Right ventricle myocardium superior (tissue), 1 donor: ENCODE data around the gene DHRS1. TPM values are rescaled to one million over a fixed set of nuclear protein-coding genes. Genes with fewer than 3 reads are reported as not detected.
A peak's percentile ranks its signal among the peaks of the same experiment; 100 is the strongest.

Experiments
- ATAC-seq: fragments of 200-7000 bp; cut with Tn5 transposase; one replicate; pipeline ENCODE4 v1.9.1; 2020; ENCODE audit warnings: mild to moderate bottlenecking; ENCODE audit not compliant: poor library complexity
- DNase-seq: peaks from one replicate; pipeline ENCODE4 v3.0.0-alpha.2; 2020
- intact Hi-C: fragments of 100-400 bp; cut with DNase I; formaldehyde crosslinking; loops from one replicate; pipeline ENCODE4 v1.11.2; 2022
- total RNA-seq: library from RNA; stranded (reverse); fragmentation: NEBNext Ultra II Directional; extraction: Animal tissue kit (Norgen Biotek cat#: 25700); gene quantifications from one replicate; pipeline ENCODE4 v1.2.1, GENCODE V29; 2021
- donor health status: DM: no; HTN: yes; CAD: no; lungs with severe emphysema.

DHRS1 gene
- total RNA-seq, 1 donor from 2014 or later: 5.2 TPM

- DNase-seq: no peak
- intact Hi-C loops: no loop called here
- no peak for ATAC-seq
Observed at GRCh38 chr14:24273422-24273998, 26.1 kb downstream of the DHRS1 start.

GRCh38 chr14:24272467-24272866 lies 27.1 kb downstream of the DHRS1 start:
- DNase-seq (no peak), ATAC-seq (no peak)
- intact Hi-C loops: no loop called here

GRCh38 chr14:24271834-24272263 lies 27.7 kb downstream of the DHRS1 start:
- ATAC-seq: no peak
- intact Hi-C loops: no loop called here
- DNase-seq: no peak

GRCh38 chr14:24271134-24271833 lies 28.3 kb downstream of the DHRS1 start, which contains the start of gene RABGGTA:
Gene RABGGTA (minus strand): TSS chr14:24271597. CDS start chr14:24271115, 482 bp downstream.
- intact Hi-C loops: no loop called here
- ATAC-seq: peak; percentile 97
- DNase-seq: peak; percentile 93

- intact Hi-C loops: no loop called here
- peak; percentile 14 for ATAC-seq
- DNase-seq: no peak
Observed at GRCh38 chr14:24270537-24271133, 28.9 kb downstream of the DHRS1 start.

- DNase-seq: no peak
- intact Hi-C loops: no loop called here
- no peak for ATAC-seq
Observed at GRCh38 chr14:24269910-24270536, 29.6 kb downstream of the DHRS1 start.

- intact Hi-C loops: no loop called here
- DNase-seq (no peak), ATAC-seq (no peak)
Observed at GRCh38 chr14:24269368-24269767, 30.2 kb downstream of the DHRS1 start.

- no peak for ATAC-seq
- intact Hi-C loops: no loop called here
- no peak for DNase-seq
Observed at GRCh38 chr14:24268225-24268624, 31.4 kb downstream of the DHRS1 start.

- no peak for DNase-seq
- no peak for ATAC-seq
- intact Hi-C loops: no loop called here
Observed at GRCh38 chr14:24267516-24267915, 32.1 kb downstream of the DHRS1 start.

GRCh38 chr14:24266344-24267244 lies 33.0 kb downstream of the DHRS1 start:
- DNase-seq (no peak), ATAC-seq (no peak)
- intact Hi-C loops: no loop called here

- ATAC-seq: no peak
- no peak for DNase-seq
- intact Hi-C loops: no loop called here
Observed at GRCh38 chr14:24264298-24264697, 35.3 kb downstream of the DHRS1 start.

- intact Hi-C loops: no loop called here
- ATAC-seq: no peak
Observed at GRCh38 chr14:24263848-24264247, 35.7 kb downstream of the DHRS1 start.

GRCh38 chr14:24262821-24263733 lies 36.5 kb downstream of the DHRS1 start, which contains the start of gene TGM1:
Gene TGM1 (minus strand): TSS chr14:24263177. CDS start chr14:24262352, 825 bp downstream.
- intact Hi-C loops: no loop called here
- ATAC-seq (no peak), DNase-seq (no peak)

More at GRCh38 chr14:24263848-24264247, 35.7 kb downstream of the DHRS1 start:
- DNase-seq: no peak

- DNase-seq (no peak), ATAC-seq (no peak)
- intact Hi-C loops: no loop called here
Observed at GRCh38 chr14:24261969-24262327, 37.6 kb downstream of the DHRS1 start.

GRCh38 chr14:24261256-24261968 lies 38.2 kb downstream of the DHRS1 start:
- intact Hi-C loops: no loop called here
- ATAC-seq (no peak), DNase-seq (no peak)

- intact Hi-C loops: no loop called here
- no peak for ATAC-seq
- DNase-seq: no peak
Observed at GRCh38 chr14:24260780-24261157, 38.8 kb downstream of the DHRS1 start.
